Muscle of back (tissue), 11 donors: ENCODE data around the gene TNRC6C. TPM values are rescaled to one million over a fixed set of nuclear protein-coding genes. Genes with fewer than 3 reads are reported as not detected.
"Not testable (repeated sequence)": the region's sequence is repeated elsewhere in the genome, so short reads cannot be mapped to it uniquely, and the experiment has no call there.

Experiments used
- DNase-seq, 3 donors: peaks; one replicate each; pipeline versions ENCODE4 v3.0.0 to v3.0.0-alpha.2; 2013
- polyA plus RNA-seq, 10 donors: library from polyadenylated mRNA; unstranded; fragments of 120-200 nt; gene quantifications; one replicate each; pipeline ENCODE4 v1.2.1, GENCODE V29; 2013; ENCODE audit not compliant: insufficient read length in 10 of 10

TNRC6C gene
- polyA plus RNA-seq, 10 donors, result 7.7 to 12.0 (median 10.1) TPM

GRCh38 chr17:78043031-78043430 lies 84.5 kb downstream of the TNRC6C start:
- DNase-seq, result no peak

DNA sequence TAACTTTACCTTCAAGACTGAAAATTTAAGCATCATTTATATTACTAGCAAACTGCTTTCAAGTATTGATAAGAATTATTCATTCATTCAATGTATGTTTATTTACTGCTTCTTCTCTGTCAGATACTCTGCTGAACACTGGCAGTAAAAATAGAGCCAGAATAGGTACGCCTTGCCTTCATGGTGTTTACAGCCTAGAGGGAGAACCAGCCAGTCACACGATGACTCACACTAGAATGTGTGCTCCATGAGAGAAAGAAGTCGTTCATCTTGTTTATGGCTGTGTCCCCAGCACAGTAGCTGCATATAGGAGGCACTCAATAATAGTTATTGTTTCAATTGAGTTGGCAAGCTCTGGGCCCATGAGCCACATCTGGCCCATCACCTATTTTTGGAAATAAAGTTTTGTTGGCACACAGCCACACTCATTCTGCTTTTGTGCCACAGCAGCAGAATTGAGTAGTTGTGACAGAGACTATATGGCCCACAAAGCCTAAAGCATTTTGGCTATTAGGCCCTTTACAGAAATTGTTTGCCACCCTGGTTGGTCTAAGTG lies 85.9 kb downstream of the TNRC6C start:
- DNase-seq, result no peak

- no peak for DNase-seq
Observed at GRCh38 chr17:78045316-78045715, 86.8 kb downstream of the TNRC6C start.

- no peak for DNase-seq
Observed at GRCh38 chr17:78046923-78047322, 88.4 kb downstream of the TNRC6C start.

GRCh38 chr17:78048346-78049292 lies 90.1 kb downstream of the TNRC6C start:
- DNase-seq, result no peak

- no peak for DNase-seq
Observed at GRCh38 chr17:78049609-78050008, 91.1 kb downstream of the TNRC6C start.

DNA sequence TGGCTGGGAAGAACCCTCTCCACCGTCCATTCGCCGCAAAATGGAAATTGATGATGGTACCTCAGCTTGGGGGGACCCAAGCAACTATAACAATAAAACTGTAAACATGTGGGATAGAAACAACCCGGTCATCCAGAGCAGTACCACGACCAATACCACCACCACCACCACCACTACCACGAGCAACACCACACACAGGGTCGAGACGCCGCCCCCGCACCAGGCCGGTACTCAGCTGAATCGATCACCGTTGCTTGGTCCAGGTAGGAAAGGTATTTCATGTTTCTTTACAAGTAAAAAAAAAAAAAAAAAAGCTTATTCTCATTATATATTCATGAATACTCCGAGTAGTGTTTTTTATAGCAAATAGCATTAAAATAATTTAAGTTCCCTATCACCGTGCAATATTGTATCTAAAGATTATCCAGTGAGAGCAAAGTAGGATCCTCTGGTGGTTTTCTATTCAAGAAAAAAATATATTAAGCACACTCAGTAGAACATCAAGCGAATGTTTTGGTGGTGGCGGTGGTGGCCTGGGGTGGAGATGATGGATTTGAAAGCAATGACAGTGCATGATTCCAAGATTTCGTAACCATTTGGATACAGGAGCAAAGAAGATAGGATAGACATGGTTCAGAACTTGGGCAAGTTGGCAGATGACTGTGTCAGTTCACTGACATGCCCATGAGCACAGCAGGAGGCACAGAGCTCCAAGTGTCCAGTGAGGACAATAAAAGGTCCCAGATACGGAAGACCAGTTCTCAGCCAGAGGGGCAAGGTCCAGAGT lies 92.9 kb downstream of the TNRC6C start:
- no peak for DNase-seq

GRCh38 chr17:78053777-78054468 lies 95.4 kb downstream of the TNRC6C start:
- DNase-seq, result no peak

GRCh38 chr17:78057113-78057740 lies 98.7 kb downstream of the TNRC6C start:
- no peak for DNase-seq

DNA sequence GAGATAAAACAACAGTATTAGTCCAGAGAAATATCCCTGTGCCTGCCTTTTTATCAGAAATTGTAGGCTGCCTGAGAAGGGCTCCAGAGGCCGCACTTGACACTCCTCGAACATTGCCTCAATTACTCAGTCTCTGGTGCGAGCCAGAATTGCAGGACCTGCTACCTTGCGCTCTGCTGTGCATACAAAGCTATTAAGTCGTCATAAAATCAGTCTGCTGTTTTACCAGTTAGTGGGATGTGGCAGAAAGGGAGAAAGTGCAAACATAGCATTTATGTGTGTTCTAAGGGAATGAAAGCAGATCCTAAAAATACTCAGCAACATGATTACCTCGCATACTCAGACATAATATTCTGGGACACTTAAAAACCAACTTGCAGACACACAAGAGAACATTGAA lies 99.5 kb downstream of the TNRC6C start:
- no peak for DNase-seq

GRCh38 chr17:78058581-78058980 lies 100.1 kb downstream of the TNRC6C start:
- no peak for DNase-seq

DNA sequence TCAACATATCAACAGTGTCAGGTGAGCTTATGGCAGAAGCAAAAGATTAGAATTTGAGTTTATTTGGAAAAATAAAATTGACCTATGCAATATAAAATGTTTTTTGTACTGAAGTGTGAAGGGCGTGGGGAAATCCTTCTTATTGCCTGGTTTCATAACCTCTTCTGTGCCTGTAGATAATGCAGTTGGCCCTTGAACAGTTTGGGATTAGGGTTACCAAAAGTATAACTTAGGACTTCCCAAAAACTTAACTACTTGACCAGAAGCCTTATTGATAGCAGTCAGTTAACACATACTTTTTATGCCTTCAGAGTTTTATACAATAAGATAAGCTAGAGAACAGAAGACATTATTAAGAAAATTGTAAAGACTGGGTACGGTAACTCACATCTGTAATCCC lies 104.1 kb downstream of the TNRC6C start:
- no peak for DNase-seq

- DNase-seq, result no peak
Observed at GRCh38 chr17:78063489-78063888, 105.0 kb downstream of the TNRC6C start.

DNA sequence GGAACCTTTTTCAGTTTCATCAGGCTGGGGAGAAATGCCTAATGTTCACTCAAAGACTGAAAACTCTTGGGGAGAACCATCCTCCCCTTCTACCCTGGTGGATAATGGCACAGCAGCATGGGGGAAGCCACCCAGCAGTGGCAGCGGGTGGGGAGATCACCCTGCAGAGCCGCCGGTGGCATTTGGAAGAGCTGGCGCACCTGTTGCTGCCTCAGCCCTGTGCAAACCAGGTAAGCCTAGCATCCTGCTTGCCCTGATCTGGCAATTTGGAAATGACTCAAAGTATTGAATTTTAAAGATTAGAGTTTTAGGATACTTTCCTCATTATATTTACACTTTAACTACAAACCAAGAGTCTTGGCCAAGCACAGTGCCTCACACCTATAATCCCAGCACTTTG lies 106.2 kb downstream of the TNRC6C start:
- no peak for DNase-seq

DNA sequence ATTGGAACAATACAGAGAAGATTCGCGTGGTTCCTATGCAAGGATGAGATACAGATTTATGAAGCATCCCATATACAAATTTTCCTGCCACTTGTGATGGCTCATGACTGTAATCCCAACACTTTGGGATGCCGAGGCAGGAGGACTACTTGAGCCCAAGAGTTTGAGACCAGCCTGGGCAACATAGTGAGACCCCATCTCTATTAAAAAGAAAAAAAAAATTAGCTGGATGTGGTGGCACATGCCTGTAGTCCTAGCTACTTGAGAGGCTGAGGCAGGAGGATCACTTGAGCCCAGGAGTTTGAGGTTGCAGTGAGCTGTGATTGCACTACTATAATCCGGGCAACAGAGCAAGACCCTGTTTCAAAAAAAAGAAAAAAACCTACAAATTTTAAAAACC lies 108.5 kb downstream of the TNRC6C start:
- DNase-seq, result not testable (repeated sequence)

- no peak for DNase-seq
Observed at GRCh38 chr17:78069695-78070094, 111.2 kb downstream of the TNRC6C start.

GRCh38 chr17:78072961-78073360 lies 114.5 kb downstream of the TNRC6C start:
- no peak for DNase-seq

GRCh38 chr17:78075011-78075410 lies 116.5 kb downstream of the TNRC6C start:
- DNase-seq, result no peak

- DNase-seq, result no peak
Observed at GRCh38 chr17:78075545-78075944, 117.0 kb downstream of the TNRC6C start.

DNA sequence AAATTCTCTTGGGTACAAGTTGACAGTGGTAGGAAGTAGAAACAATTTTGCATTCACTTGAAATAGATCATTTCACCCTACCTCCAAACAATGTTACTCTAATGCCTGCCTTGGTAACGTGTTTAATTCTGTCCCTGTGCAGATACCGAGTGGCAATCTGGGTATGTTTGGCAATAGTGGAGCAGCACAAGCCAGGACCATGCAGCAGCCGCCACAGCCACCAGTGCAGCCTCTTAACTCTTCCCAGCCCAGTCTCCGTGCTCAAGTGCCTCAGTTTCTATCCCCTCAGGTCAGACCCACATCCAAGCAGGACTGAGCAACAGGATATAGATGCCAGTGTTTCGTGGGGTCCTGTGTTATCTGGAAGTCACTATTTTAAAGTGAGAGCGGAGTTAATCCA lies 120.8 kb downstream of the TNRC6C start:
- no peak for DNase-seq

GRCh38 chr17:78081551-78081950 lies 123.0 kb downstream of the TNRC6C start:
- no peak for DNase-seq
